ENCODE results near the gene ANKRD55.
"Not testable (repeated sequence)": the region's sequence is repeated elsewhere in the genome, so short reads cannot be mapped to it uniquely, and the experiment has no call there.

ANKRD55 gene

DNA sequence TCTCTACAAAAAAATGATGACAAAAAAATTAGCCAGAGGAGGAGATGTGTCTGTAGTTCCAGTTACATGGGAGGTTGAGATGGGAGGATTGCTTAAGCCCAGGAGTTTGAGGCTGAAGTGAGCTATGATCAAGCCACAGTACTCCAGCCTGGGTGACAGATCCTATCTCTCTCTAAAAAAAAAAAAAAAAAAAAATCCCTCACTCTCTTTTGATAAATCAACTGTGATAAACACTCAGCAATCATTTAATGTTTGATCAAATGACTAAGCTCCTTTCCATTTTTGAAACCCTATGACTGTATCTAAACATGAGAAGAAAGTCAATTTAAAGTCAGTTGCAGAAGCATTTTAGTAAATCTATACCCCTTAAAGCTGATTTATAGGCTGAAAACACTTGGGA is 126.3 kb downstream of the ANKRD55 start:
- no peak overlapping the region for H3K4me3 ChIP-seq (ENCODE audit: low read depth, low read length)
- no peak for DNase-seq (ENCODE audit: low read depth)
- TF ChIP-seq, protein P1, sequence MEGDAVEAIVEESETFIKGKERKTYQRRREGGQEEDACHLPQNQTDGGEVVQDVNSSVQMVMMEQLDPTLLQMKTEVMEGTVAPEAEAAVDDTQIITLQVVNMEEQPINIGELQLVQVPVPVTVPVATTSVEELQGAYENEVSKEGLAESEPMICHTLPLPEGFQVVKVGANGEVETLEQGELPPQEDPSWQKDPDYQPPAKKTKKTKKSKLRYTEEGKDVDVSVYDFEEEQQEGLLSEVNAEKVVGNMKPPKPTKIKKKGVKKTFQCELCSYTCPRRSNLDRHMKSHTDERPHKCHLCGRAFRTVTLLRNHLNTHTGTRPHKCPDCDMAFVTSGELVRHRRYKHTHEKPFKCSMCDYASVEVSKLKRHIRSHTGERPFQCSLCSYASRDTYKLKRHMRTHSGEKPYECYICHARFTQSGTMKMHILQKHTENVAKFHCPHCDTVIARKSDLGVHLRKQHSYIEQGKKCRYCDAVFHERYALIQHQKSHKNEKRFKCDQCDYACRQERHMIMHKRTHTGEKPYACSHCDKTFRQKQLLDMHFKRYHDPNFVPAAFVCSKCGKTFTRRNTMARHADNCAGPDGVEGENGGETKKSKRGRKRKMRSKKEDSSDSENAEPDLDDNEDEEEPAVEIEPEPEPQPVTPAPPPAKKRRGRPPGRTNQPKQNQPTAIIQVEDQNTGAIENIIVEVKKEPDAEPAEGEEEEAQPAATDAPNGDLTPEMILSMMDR (IDR thresholded peaks at IDR 0.05; ENCODE audit: insufficient read depth, low read depth, low read length, missing control alignments), result no peak

DNA sequence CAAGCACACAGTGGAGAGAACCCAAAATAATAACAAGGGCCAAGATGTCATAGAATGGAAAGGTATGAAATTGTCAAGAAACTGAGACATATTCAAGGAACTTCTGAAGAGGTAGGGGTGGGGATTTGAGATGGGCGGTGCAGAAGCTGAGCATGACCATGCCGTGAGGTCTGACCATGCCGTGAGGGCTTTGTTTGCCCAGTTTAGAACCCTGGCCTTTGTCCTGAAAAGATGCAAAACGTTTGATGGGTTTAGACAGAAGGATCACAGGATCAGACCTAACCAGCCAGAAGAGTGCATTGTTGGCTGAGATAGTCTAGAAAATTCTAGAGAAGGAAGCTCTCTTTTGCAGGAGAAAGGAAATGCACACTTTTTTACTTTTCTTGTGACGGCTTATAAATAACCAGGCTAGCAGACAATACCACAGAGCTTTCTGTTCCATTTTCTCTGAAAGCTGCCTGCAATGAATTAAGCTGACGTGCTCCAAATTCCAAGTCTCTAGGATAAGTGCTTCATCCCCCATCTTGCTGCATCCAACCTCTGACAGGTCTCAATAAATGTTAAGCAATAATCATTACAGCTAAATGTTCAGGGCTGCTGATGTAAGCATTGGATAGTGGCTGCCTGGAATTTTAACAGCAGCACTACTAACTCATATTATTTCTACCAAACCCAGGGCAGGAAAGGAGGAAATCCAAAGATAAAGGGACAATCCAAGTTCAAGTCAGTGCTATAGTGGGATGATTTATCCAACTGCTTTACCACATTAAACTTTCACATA is 127.4 kb downstream of the ANKRD55 start:
- DNase-seq (ENCODE audit: low read depth), result peak; percentile 26
- TF ChIP-seq, protein P1 (IDR thresholded peaks at IDR 0.05; ENCODE audit: insufficient read depth, low read depth, low read length, missing control alignments), result no peak
- no peak overlapping the region for H3K4me3 ChIP-seq (ENCODE audit: low read depth, low read length)

DNA sequence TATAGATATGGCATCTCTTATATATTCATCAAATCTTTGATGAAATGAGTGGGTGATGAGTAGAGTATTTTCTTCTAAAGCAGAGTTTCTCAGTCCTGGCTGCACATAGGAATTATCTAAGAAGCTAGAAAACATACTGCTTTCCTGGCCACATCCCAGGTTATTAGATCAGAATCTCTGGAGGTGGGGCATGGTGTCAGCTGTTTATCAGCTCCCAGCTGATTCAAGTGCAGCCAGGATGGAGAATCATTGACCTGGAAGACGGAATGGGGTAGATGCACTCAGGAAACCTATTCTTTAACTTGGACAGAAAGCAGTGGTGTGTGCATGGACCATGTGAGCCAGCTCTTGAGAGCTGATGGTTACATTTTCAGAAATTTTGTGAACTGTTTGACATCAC is 130.2 kb downstream of the ANKRD55 start:
- no peak overlapping the region for H3K4me3 ChIP-seq (ENCODE audit: low read depth, low read length)
- TF ChIP-seq, protein P1 (IDR thresholded peaks at IDR 0.05; ENCODE audit: insufficient read depth, low read depth, low read length, missing control alignments), result no peak
- no peak for DNase-seq (ENCODE audit: low read depth)

DNA sequence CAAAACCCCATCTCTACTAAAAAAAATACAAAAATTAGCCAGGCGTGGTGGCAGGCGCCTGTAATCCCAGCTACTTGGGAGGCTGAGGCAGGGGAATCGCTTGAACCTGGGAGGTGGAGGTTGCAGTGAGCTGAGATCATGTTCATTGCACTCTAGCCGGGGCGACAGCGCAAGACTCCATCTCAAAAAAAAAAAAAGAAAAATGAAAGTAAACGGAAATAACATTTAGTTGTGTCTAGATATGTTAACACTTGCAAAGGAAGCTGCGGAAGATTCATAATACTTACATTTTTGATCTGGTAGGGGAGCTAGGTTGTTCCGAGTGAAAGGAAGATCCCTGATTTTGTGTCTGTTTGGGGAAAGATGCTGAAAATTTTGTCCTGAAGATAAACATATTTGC is 130.9 kb downstream of the ANKRD55 start:
- not testable (repeated sequence) for DNase-seq (ENCODE audit: low read depth); H3K4me3 ChIP-seq (ENCODE audit: low read depth, low read length)

DNA sequence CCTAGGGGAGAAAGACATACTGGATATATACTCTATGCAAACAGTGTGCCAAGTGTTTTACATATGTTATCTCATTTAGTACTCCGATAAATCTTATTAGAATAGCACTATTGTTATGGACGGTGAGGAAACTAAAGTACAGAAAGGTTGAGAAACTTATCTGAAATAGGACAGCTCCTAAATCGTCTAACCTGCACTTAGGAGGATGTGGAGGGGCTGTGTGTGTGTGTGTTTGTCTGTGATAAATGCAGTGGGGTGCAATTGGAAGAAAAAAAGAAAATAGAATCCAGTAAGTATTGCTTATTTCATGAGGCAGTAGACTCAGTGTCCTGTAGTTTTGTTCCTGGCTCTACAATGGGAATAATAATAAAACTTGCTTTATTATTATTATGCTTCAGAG is 131.9 kb downstream of the ANKRD55 start:
- TF ChIP-seq, protein P1 (IDR thresholded peaks at IDR 0.05; ENCODE audit: insufficient read depth, low read depth, low read length, missing control alignments), result no peak
- DNase-seq (ENCODE audit: low read depth), result no peak
- H3K4me3 ChIP-seq (ENCODE audit: low read depth, low read length), result no peak overlapping the region

DNA sequence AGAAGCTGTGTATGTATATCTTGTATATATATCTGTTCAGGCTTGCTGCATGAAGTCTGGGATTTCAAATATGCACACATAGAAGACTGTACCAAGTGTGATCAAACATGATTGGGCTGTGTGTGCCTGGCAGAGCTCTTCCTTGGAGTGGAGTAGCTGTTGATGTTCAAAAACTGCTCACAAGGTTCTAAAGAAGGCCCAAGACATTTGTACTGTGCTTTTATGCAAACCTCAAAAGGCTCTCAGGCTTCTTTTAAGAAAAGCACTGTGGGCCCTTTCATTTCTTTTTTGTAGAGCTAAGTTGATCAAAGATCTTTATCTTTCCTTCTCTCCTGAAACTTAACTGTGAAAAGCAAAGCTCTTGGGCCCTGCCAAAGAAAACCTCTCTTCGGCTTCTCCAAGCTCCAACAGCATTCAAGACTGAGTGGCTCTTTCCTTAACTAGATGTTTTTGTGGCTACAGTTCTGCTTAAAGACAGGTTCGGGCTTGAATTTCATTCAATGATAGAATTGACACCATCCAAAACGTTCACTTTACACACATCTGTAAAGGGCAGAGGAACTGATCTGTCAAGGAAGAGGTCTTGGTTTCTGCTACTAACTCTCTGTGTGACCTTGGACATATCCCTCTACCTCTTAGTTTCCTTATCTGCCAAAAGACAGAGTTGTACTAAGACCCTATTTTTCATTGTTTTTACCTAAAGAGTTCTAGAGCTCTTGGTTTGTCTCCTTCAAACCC is 132.5 kb downstream of the ANKRD55 start:
- no peak for DNase-seq (ENCODE audit: low read depth)
- TF ChIP-seq, protein P1 (IDR thresholded peaks at IDR 0.05; ENCODE audit: insufficient read depth, low read depth, low read length, missing control alignments), result no peak
- no peak overlapping the region for H3K4me3 ChIP-seq (ENCODE audit: low read depth, low read length)

DNA sequence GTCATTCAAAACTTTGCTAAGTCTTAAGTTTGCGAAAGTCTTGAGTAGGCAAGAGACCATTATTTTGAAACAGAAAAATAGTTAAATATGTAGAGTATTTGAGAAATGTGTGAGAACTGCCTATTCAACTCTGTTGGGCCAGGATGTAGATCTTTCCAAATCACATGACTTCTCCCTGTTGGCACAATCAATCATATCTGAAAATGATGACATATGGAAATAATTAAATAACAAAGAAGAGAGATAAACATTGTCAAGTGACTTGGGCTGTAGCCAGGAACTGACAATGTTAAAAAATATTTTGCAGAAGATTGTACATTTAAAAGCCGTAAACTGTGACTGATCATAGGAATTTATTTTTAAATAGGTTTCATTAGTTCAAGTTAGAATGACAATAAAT is 133.8 kb downstream of the ANKRD55 start:
- TF ChIP-seq, protein P1 (IDR thresholded peaks at IDR 0.05; ENCODE audit: insufficient read depth, low read depth, low read length, missing control alignments), result no peak
- H3K4me3 ChIP-seq (ENCODE audit: low read depth, low read length), result no peak overlapping the region
- no peak for DNase-seq (ENCODE audit: low read depth)
